Pancreas (tissue), 10 donors: ENCODE results near the gene CAPN6. TPM values are rescaled to one million over a fixed set of nuclear protein-coding genes. Genes with fewer than 3 reads are reported as not detected.

Experiments
- ATAC-seq, 4 donors: fragments of 200-7000 bp; cut with Tn5 transposase; one replicate each; pipeline versions ENCODE4 v1.8.0 to v1.9.1; 2020; ENCODE audit warnings: mild to moderate bottlenecking in 4 of 4, moderate library complexity in 4 of 4
- DNase-seq, 6 donors: peaks; one replicate each; pipeline ENCODE4 v3.0.0-alpha.2; 2020
- FAIRE-seq: peaks from 2 replicates; lab custom pipeline; 2012; peaks lifted over from hg19 to GRCh38; lab: Jason Lieb, UNC
- H3K27ac ChIP-seq, 4 donors: fragments of 200-600 bp; sonication (generic); 1 replicate in 3 of 4; 2 replicates in 1 of 4; pipeline versions ENCODE4 v1.5.0 to v1.8.0; 2020
- H3K27me3 ChIP-seq, 4 donors: fragments of 200-600 bp; one replicate each; pipeline ENCODE4 v1.8.0; 2021
- H3K36me3 ChIP-seq, 3 donors: fragments of 200-600 bp; sonication (generic) in 1 of 3; one replicate each; pipeline versions ENCODE4 v1.5.0 to v1.8.0; 2020 to 2021
- H3K4me1 ChIP-seq, 3 donors: fragments of 200-600 bp; one replicate each; pipeline ENCODE4 v1.8.0; 2021
- H3K4me3 ChIP-seq, 4 donors: fragments of 200-600 bp; sonication (generic) in 2 of 4; one replicate each; pipeline versions ENCODE4 v1.5.0 to v1.8.0; 2020 to 2021
- H3K9me3 ChIP-seq, 4 donors: fragments of 200-600 bp; one replicate each; pipeline ENCODE4 v1.8.0; 2021
- WGBS, 2 donors: extraction: QIAGEN DNeasy Blood & Tissue Kit; methylation state at CpG; one replicate each; pipeline ENCODE4 v1.1.7; 2013; 5-methylcytosine and 5-hydroxymethylcytosine counted together
- intact Hi-C, 3 donors: fragments of 100-400 bp; cut with DNase I; formaldehyde crosslinking; loops; one replicate each; pipeline versions ENCODE4 v1.11.1 to v1.14.2; 2022
- polyA plus RNA-seq, 2 donors: library from polyadenylated mRNA; stranded (reverse); fragments of 200-250 nt; gene quantifications; one replicate each; pipeline ENCODE4 v1.2.3, GENCODE V29; 2013
- total RNA-seq, 6 donors: library from RNA; stranded (reverse); fragmentation: NEBNext Ultra II Directional in 4 of 6; extraction: Animal tissue kit (Norgen Biotek cat#: 25700) in 4 of 6; gene quantifications; one replicate each; pipeline versions ENCODE4 v1.2.1 to v1.2.4, GENCODE V29; 2021 to 2023
- TF ChIP-seq, protein P1 (sequence below), 4 donors: fragments of 200-600 bp; sonication (generic) in 3 of 4; IDR thresholded peaks; one replicate each; pipeline versions ENCODE4 v1.5.0 to v1.8.0; 2021; ENCODE audit warnings: antibody characterized with exemption in 4 of 4
- donor health status: healthy with polysubstance abuse.
- donor health status: DM: no; HTN: no; CAD: no; lungs with moderate emphysema.
- donor health status: DM: no; HTN: no; CAD: no.
- donor health status: control.
- donor health status: control.
- donor health status: Bipolar disorder and iron deficiency.
- donor health status: DM: yes; HTN: yes; CAD: no.
- donor health status: DM: no; HTN: no; CAD: no.
- donor health status: DM: no; HTN: no; CAD: no.
- donor health status: DM: yes; HTN: yes; CAD: no.

CAPN6 gene
- total and polyA plus RNA-seq, 8 donors, result 2.0 to 8.5 (median 2.2) TPM

DNA sequence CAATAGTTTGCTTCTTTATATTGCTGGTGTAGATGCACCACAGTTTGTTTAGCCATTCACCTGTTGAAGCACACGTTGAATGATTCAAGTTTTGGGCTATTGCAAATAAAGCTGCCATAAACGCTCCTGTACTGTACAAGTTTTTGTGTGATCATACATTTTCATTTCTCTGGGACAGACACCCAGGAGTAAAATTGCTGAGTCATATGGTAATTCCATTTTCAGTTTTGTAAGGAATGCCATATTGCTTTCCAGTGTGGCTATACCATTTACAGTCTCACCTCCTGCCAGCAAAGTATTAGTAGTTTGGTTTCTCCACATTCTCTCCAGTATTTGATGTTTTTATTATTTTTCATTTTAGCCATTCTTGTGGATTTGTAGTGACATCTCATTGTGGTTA is 32.0 kb upstream of the CAPN6 start:
- Histone ChIP-seq H3K27me3 (peaks cover 0 to 7% (median 0%) of the 10 kb centered on the region in 4 donors), H3K4me1 (no peaks in the 10 kb centered on the region), H3K4me3 (no peak overlapping the region), H3K9me3 (no peaks in the 10 kb centered on the region), H3K36me3 (no peaks in the 10 kb centered on the region), H3K27ac (no peak overlapping the region)
- ATAC-seq, result no peak
- no peak for FAIRE-seq
- intact Hi-C loops, result no loop called here
- 37 to 69% methylated on average over 2 of the region's 2 CpGs for WGBS, 2 donors
- TF ChIP-seq, protein P1, sequence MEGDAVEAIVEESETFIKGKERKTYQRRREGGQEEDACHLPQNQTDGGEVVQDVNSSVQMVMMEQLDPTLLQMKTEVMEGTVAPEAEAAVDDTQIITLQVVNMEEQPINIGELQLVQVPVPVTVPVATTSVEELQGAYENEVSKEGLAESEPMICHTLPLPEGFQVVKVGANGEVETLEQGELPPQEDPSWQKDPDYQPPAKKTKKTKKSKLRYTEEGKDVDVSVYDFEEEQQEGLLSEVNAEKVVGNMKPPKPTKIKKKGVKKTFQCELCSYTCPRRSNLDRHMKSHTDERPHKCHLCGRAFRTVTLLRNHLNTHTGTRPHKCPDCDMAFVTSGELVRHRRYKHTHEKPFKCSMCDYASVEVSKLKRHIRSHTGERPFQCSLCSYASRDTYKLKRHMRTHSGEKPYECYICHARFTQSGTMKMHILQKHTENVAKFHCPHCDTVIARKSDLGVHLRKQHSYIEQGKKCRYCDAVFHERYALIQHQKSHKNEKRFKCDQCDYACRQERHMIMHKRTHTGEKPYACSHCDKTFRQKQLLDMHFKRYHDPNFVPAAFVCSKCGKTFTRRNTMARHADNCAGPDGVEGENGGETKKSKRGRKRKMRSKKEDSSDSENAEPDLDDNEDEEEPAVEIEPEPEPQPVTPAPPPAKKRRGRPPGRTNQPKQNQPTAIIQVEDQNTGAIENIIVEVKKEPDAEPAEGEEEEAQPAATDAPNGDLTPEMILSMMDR (IDR thresholded peaks at IDR 0.05), result no peak
- no peak for DNase-seq

DNA sequence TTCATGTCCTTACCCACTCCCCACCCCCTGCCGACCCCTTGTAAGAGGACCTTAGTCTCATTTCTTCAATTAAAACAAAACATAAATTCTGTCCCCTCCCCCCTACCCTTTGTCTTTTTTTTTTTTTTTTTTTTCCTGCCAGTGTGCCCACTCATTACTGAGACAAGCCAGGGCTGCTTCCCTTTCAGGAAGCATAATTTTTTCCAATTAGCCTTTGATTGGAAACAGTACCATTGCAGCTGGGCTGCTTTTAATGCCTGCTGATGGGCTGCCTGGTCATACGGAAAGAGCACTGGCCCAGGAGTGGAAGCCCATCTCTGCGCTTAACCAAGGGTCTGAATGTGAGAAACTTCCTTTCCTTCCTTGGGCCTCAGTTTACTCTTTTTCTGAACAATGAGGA is 18.6 kb upstream of the CAPN6 start:
- DNase-seq, result no peak
- Histone ChIP-seq H3K4me3 (no peak overlapping the region), H3K4me1 (peaks cover 0 to 7% (median 0%) of the 10 kb centered on the region in 3 donors), H3K9me3 (no peaks in the 10 kb centered on the region), H3K27me3 (peaks cover 0 to 6% (median 0%) of the 10 kb centered on the region in 4 donors), H3K27ac (no peak overlapping the region), H3K36me3 (no peaks in the 10 kb centered on the region)
- ATAC-seq, result no peak
- TF ChIP-seq, protein P1 (IDR thresholded peaks at IDR 0.05), result no peak
- FAIRE-seq, result no peak
- intact Hi-C loops, result no loop called here
- WGBS, 2 donors, result 88 to 96% methylated on average over 3 of the region's 3 CpGs

GRCh38 chrX:111284631-111285293 is 14.5 kb upstream of the CAPN6 start:
- H3K27me3 ChIP-seq, result peaks cover 0 to 6% (median 0%) of the 10 kb centered on the region in 4 donors
- no peak overlapping the region for H3K4me3 ChIP-seq
- intact Hi-C loops, result no loop called here
- DNase-seq (peak in 1 of 6 donors; percentile 13), ATAC-seq (peak in 3 of 4 donors; percentile 38 to 75 (median 73)), FAIRE-seq (no peak)
- TF ChIP-seq, protein P1 (IDR thresholded peaks at IDR 0.05), result no peak
- no peaks in the 10 kb centered on the region for H3K36me3 ChIP-seq
- 16 to 17% methylated on average over 8 of the region's 8 CpGs for WGBS, 2 donors
- peaks cover 0 to 7% (median 0%) of the 10 kb centered on the region in 3 donors for H3K4me1 ChIP-seq
- H3K27ac ChIP-seq, result peak overlapping the region in 1 of 4 donors; percentile 19
- no peaks in the 10 kb centered on the region for H3K9me3 ChIP-seq

GRCh38 chrX:111283446-111283845 is 13.2 kb upstream of the CAPN6 start:
- FAIRE-seq (no peak), DNase-seq (no peak), ATAC-seq (no peak)
- Histone ChIP-seq H3K36me3 (no peaks in the 10 kb centered on the region), H3K4me1 (peaks cover 0 to 7% (median 0%) of the 10 kb centered on the region in 3 donors), H3K4me3 (no peak overlapping the region), H3K27ac (no peak overlapping the region), H3K27me3 (peaks cover 0 to 3% (median 0%) of the 10 kb centered on the region in 4 donors), H3K9me3 (no peaks in the 10 kb centered on the region)
- 64 to 83% methylated on average over 2 of the region's 2 CpGs for WGBS, 2 donors
- intact Hi-C loops, result no loop called here
- TF ChIP-seq, protein P1 (IDR thresholded peaks at IDR 0.05), result no peak

DNA sequence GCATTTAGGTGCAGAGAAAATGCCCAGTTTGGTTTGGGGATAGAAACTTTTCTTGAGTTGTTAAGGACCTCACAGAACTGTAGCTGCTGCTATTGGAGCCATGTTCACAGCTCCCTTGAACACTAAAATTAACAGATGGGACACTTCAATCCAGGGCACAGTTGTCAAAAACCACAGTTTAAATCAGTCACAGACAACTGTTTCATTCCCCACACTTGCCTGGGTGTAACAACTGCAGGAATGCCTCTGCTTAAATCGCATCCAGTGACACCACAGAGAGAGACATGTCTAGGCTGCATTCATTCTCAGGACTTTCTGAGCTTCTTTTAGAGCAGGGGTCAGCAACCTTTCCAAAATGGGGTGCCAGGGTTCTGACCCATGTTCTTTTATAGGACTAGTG is 12.7 kb upstream of the CAPN6 start:
- FAIRE-seq (no peak), ATAC-seq (no peak), DNase-seq (no peak)
- no peaks in the 10 kb centered on the region for H3K9me3 ChIP-seq
- WGBS, 2 donors, result 90 to 96% methylated on average over 1 of the region's 1 CpG
- no peaks in the 10 kb centered on the region for H3K36me3 ChIP-seq
- no peak overlapping the region for H3K27ac ChIP-seq
- intact Hi-C loops, result no loop called here
- no peak overlapping the region for H3K4me3 ChIP-seq
- H3K27me3 ChIP-seq, result no peaks in the 10 kb centered on the region
- peaks cover 0 to 7% (median 0%) of the 10 kb centered on the region in 3 donors for H3K4me1 ChIP-seq
- TF ChIP-seq, protein P1 (IDR thresholded peaks at IDR 0.05), result no peak
